PFSK-1 (cell line): ENCODE data around the gene CPT1A.

Experiments used
- FOXP2 ChIP-seq: optimal IDR thresholded peaks from 2 replicates; pipeline ENCODE3; 2011; ENCODE audit warnings: borderline replicate concordance, control low read depth, inconsistent platforms; ENCODE audit not compliant: insufficient read depth; ENCODE audit errors: extremely low read length, extremely low read depth
- POLR2AphosphoS5 ChIP-seq: IDR thresholded peaks from 2 replicates; pipeline ENCODE4 v1.6.1; 2012; ENCODE audit warnings: low read depth, mild to moderate bottlenecking, control low read depth, low read length, moderate library complexity
- REST ChIP-seq, 2 experiments: IDR thresholded peaks; 2 replicates each; pipeline versions ENCODE4 v1.6.1 to v1.8.0; 2011 to 2012; ENCODE audit warnings: low read depth in 2 of 2, low read length in 2 of 2, control low read depth in 1 of 2, inconsistent platforms in 1 of 2, mild to moderate bottlenecking in 1 of 2, moderate library complexity in 1 of 2; ENCODE audit not compliant: insufficient read depth in 1 of 2
- SIN3A ChIP-seq: IDR thresholded peaks from 2 replicates; pipeline ENCODE4 v1.6.1; 2012; ENCODE audit warnings: mild to moderate bottlenecking, low read length, moderate library complexity, borderline replicate concordance; ENCODE audit not compliant: insufficient read depth
- TAF1 ChIP-seq: IDR thresholded peaks from 2 replicates; pipeline ENCODE4 v1.6.1; 2012; ENCODE audit warnings: low read length, control low read depth, borderline replicate concordance; ENCODE audit not compliant: insufficient read depth

Gene CPT1A

GRCh38 chr11:68848429-68848828 is 6.7 kb upstream of the CPT1A start:
- TF ChIP-seq FOXP2 = no peak
- TF ChIP-seq POLR2AphosphoS5 = no peak
- TF ChIP-seq TAF1 = no peak
- no peak for TF ChIP-seq REST (IDR thresholded peaks at IDR 0.05; ENCODE audit: insufficient read depth in 1 of 2, low read depth in 2 of 2, low read length in 2 of 2)
- TF ChIP-seq SIN3A = no peak

GRCh38 chr11:68847395-68847794 is 5.7 kb upstream of the CPT1A start:
- no peak for TF ChIP-seq TAF1
- no peak for TF ChIP-seq REST (IDR thresholded peaks at IDR 0.05; ENCODE audit: insufficient read depth in 1 of 2, low read depth in 2 of 2, low read length in 2 of 2)
- no peak for TF ChIP-seq SIN3A
- no peak for TF ChIP-seq POLR2AphosphoS5
- no peak for TF ChIP-seq FOXP2

GRCh38 chr11:68845351-68846002 is 3.8 kb upstream of the CPT1A start:
- no peak for TF ChIP-seq REST (IDR thresholded peaks at IDR 0.05; ENCODE audit: insufficient read depth in 1 of 2, low read depth in 2 of 2, low read length in 2 of 2)
- no peak for TF ChIP-seq FOXP2
- no peak for TF ChIP-seq TAF1
- TF ChIP-seq POLR2AphosphoS5 = no peak
- TF ChIP-seq SIN3A = no peak

GRCh38 chr11:68844801-68845200 is 3.1 kb upstream of the CPT1A start:
- TF ChIP-seq SIN3A (no peak), REST (IDR thresholded peaks at IDR 0.05; ENCODE audit: insufficient read depth in 1 of 2, low read depth in 2 of 2, low read length in 2 of 2) (no peak), POLR2AphosphoS5 (no peak)

GRCh38 chr11:68844376-68844775 is 2.7 kb upstream of the CPT1A start:
- TF ChIP-seq TAF1 = no peak
- no peak for TF ChIP-seq FOXP2
- TF ChIP-seq SIN3A = no peak
- no peak for TF ChIP-seq REST (IDR thresholded peaks at IDR 0.05; ENCODE audit: insufficient read depth in 1 of 2, low read depth in 2 of 2, low read length in 2 of 2)
- TF ChIP-seq POLR2AphosphoS5 = no peak
